H1 (cell line): Measurements from ENCODE around the gene DPEP1. TPM values are rescaled to one million over a fixed set of nuclear protein-coding genes. Genes with fewer than 3 reads are reported as not detected.

ENCODE experiments used
- CTCF ChIA-PET: fragments of 300-600 bp; sonication (Branson Sonifier 250); formaldehyde crosslinking; loops from one replicate; lab custom pipeline; 2021; ENCODE audit not compliant: partially characterized antibody; lab: Charles Lee
- POLR2A ChIA-PET: fragments of 300-600 bp; sonication (Branson Sonifier 250); formaldehyde crosslinking; loops from one replicate; lab custom pipeline; 2021; ENCODE audit warnings: inconsistent platforms; ENCODE audit not compliant: partially characterized antibody; lab: Charles Lee
- DNase-seq, 2 experiments: peaks; one replicate each; pipeline versions ENCODE4 v3.0.0 to v3.0.0-alpha.2; 2010 to 2022; ENCODE audit warnings: low spot score in 2 of 2, low read depth in 1 of 2, mixed read lengths in 1 of 2
- FAIRE-seq: peaks from 2 replicates; lab custom pipeline; 2011; peaks lifted over from hg19 to GRCh38; lab: Jason Lieb, UNC
- H2AFZ ChIP-seq: 2 replicates; pipeline ENCODE4 v1.8.1; 2012; ENCODE audit warnings: low read length, inconsistent platforms
- H2AK5ac ChIP-seq: 2 replicates; pipeline ENCODE4 v1.6.1; 2013; ENCODE audit warnings: low read depth, low read length
- H2BK120ac ChIP-seq: replicated peaks from 2 replicates; pipeline ENCODE3; 2013; ENCODE audit warnings: low read depth, low read length, inconsistent platforms
- H2BK12ac ChIP-seq: 2 replicates; pipeline ENCODE4 v1.6.1; 2013; ENCODE audit warnings: low read depth, low read length
- H2BK15ac ChIP-seq: 2 replicates; pipeline ENCODE4 v1.6.1; 2013; ENCODE audit warnings: low read length
- H2BK20ac ChIP-seq: 2 replicates; pipeline ENCODE4 v1.6.1; 2013; ENCODE audit warnings: low read length
- H2BK5ac ChIP-seq: 2 replicates; pipeline ENCODE4 v1.6.1; 2013; ENCODE audit warnings: low read depth, low read length
- H3K14ac ChIP-seq: 2 replicates; pipeline ENCODE4 v1.6.1; 2013; ENCODE audit warnings: inconsistent platforms; ENCODE audit not compliant: insufficient read length
- H3K18ac ChIP-seq: 2 replicates; pipeline ENCODE4 v1.6.1; 2013; ENCODE audit warnings: low read length; ENCODE audit errors: extremely low read depth
- H3K23ac ChIP-seq: 2 replicates; pipeline ENCODE4 v1.6.1; 2013; ENCODE audit warnings: inconsistent platforms; ENCODE audit not compliant: insufficient read length
- H3K23me2 ChIP-seq: 2 replicates; pipeline ENCODE4 v1.6.1; 2013; ENCODE audit warnings: low read depth, low read length
- H3K27ac ChIP-seq: 2 replicates; pipeline ENCODE4 v1.6.1; 2011; ENCODE audit warnings: low read depth, low read length, inconsistent platforms
- H3K27me3 ChIP-seq, 4 experiments: replicated peaks in 1 of 4; 1 replicate in 1 of 4; 2 replicates in 3 of 4; pipeline versions ENCODE4 v1.6.1 to v1.8.1; 2011 to 2013; ENCODE audit warnings: low read length in 3 of 4, mild to moderate bottlenecking in 3 of 4, inconsistent platforms in 2 of 4, mixed read lengths in 2 of 4, moderate library complexity in 1 of 4; ENCODE audit not compliant: control insufficient read depth in 3 of 4, insufficient read depth in 3 of 4; ENCODE audit errors: extremely low read depth in 1 of 4
- H3K36me3 ChIP-seq, 4 experiments: 2 replicates each; pipeline versions ENCODE4 v1.6.1 to v1.8.1; 2011 to 2013; ENCODE audit warnings: mild to moderate bottlenecking in 4 of 4, low read length in 3 of 4, moderate library complexity in 2 of 4, control low read depth in 1 of 4, inconsistent platforms in 1 of 4; ENCODE audit not compliant: insufficient read depth in 4 of 4, control insufficient read depth in 2 of 4
- H3K4ac ChIP-seq: replicated peaks from 2 replicates; pipeline ENCODE3; 2013; ENCODE audit warnings: low read length, low read depth, mixed read lengths, inconsistent platforms; ENCODE audit not compliant: insufficient read length
- H3K4me1 ChIP-seq, 4 experiments: replicated peaks in 1 of 4; 1 replicate in 1 of 4; 2 replicates in 3 of 4; pipeline versions ENCODE4 v1.6.1 to v1.8.1; 2011 to 2013; ENCODE audit warnings: low read length in 3 of 4, inconsistent platforms in 2 of 4, mixed read lengths in 1 of 4; ENCODE audit not compliant: insufficient read depth in 4 of 4, control insufficient read depth in 3 of 4
- H3K4me2 ChIP-seq, 2 experiments: 2 replicates each; pipeline versions ENCODE4 v1.6.1 to v1.8.1; 2011 to 2013; ENCODE audit warnings: low read depth in 2 of 2, low read length in 2 of 2, control low read depth in 1 of 2, inconsistent platforms in 1 of 2, mild to moderate bottlenecking in 1 of 2; ENCODE audit not compliant: insufficient read depth in 1 of 2
- H3K4me3 ChIP-seq, 4 experiments: fragments of 200-600, 300-600 bp in 1 of 4; sonication (generic), shearing (Covaris generic), sonication (Bioruptor Twin) in 1 of 4; 2 replicates each; pipeline versions ENCODE4 v1.5.1 to v1.8.1; 2011 to 2016; ENCODE audit warnings: low read length in 4 of 4, low read depth in 3 of 4, control low read depth in 2 of 4, inconsistent platforms in 2 of 4, mild to moderate bottlenecking in 2 of 4, mixed read lengths in 1 of 4, moderate library complexity in 1 of 4; ENCODE audit not compliant: insufficient read depth in 2 of 4; ENCODE audit errors: extremely low read depth in 1 of 4
- H3K56ac ChIP-seq: replicated peaks from 2 replicates; pipeline ENCODE3; 2013; ENCODE audit warnings: low read depth, mild to moderate bottlenecking, mixed read lengths, low read length, inconsistent platforms; ENCODE audit not compliant: insufficient read length
- H3K79me1 ChIP-seq: 2 replicates; pipeline ENCODE4 v1.6.1; 2013; ENCODE audit warnings: low read depth, low read length, control low read depth
- H3K79me2 ChIP-seq, 2 experiments: 2 replicates each; pipeline versions ENCODE4 v1.6.1 to v1.8.1; 2012 to 2013; ENCODE audit warnings: low read length in 2 of 2, mild to moderate bottlenecking in 2 of 2, inconsistent platforms in 1 of 2; ENCODE audit not compliant: insufficient read depth in 2 of 2, control insufficient read depth in 1 of 2
- H3K9ac ChIP-seq, 4 experiments: replicated peaks in 1 of 4; 1 replicate in 1 of 4; 2 replicates in 3 of 4; pipeline versions ENCODE4 v1.6.1 to v1.8.1; 2011 to 2013; ENCODE audit warnings: low read depth in 3 of 4, low read length in 3 of 4, control low read depth in 2 of 4, mild to moderate bottlenecking in 2 of 4, moderate library complexity in 2 of 4, inconsistent platforms in 1 of 4; ENCODE audit errors: extremely low read depth in 1 of 4
- H3K9me3 ChIP-seq, 2 experiments: 2 replicates each; pipeline versions ENCODE4 v1.6.1 to v1.8.1; 2012 to 2013; ENCODE audit warnings: mild to moderate bottlenecking in 2 of 2, moderate library complexity in 2 of 2, control low read depth in 1 of 2, inconsistent platforms in 1 of 2, low read depth in 1 of 2, low read length in 1 of 2, mixed read lengths in 1 of 2; ENCODE audit not compliant: insufficient read depth in 2 of 2
- H4K20me1 ChIP-seq, 2 experiments: replicated peaks in 1 of 2; 2 replicates each; pipeline versions ENCODE3 to v1.8.1; 2011 to 2013; ENCODE audit warnings: inconsistent platforms in 2 of 2, low read length in 2 of 2, mild to moderate bottlenecking in 1 of 2; ENCODE audit not compliant: insufficient read depth in 2 of 2, control insufficient read depth in 1 of 2
- H4K5ac ChIP-seq: 2 replicates; pipeline ENCODE4 v1.6.1; 2013; ENCODE audit warnings: low read length, low read depth, mixed read lengths, inconsistent platforms; ENCODE audit not compliant: insufficient read length
- H4K8ac ChIP-seq: 2 replicates; pipeline ENCODE4 v1.8.0; 2013; ENCODE audit warnings: mild to moderate bottlenecking, moderate library complexity, low read length, inconsistent platforms; ENCODE audit not compliant: insufficient read depth; ENCODE audit errors: extremely low read depth
- H4K91ac ChIP-seq: replicated peaks from 2 replicates; pipeline ENCODE3; 2013; ENCODE audit warnings: low read length, mixed read lengths, inconsistent platforms; ENCODE audit not compliant: insufficient read length
- BRCA1 ChIP-seq: IDR thresholded peaks from 2 replicates; pipeline ENCODE4 v1.6.1; 2012; ENCODE audit warnings: low read depth, low read length, improper control_type of control experiment
- CHD2 ChIP-seq: IDR thresholded peaks from 2 replicates; pipeline ENCODE4 v1.6.1; 2012; ENCODE audit warnings: low read length, improper control_type of control experiment
- GTF2F1 ChIP-seq: IDR thresholded peaks from 2 replicates; pipeline ENCODE4 v1.6.1; 2012; ENCODE audit warnings: low read depth, low read length, improper control_type of control experiment, borderline replicate concordance
- HDAC2 ChIP-seq, 2 experiments: fragments of 300-600 bp in 1 of 2; sonication (generic) in 1 of 2; IDR thresholded peaks; 2 replicates each; pipeline ENCODE4 v1.6.1; 2011 to 2012; ENCODE audit warnings: low read depth in 2 of 2, low read length in 2 of 2, mild to moderate bottlenecking in 2 of 2, moderate library complexity in 2 of 2, borderline replicate concordance in 1 of 2, inconsistent platforms in 1 of 2
- KDM1A ChIP-seq: fragments of 200-600, 300-600 bp; sonication (generic); IDR thresholded peaks from 2 replicates; pipeline ENCODE4 v1.7.1; 2016; ENCODE audit warnings: mild to moderate bottlenecking, low read length, borderline replicate concordance
- NRF1 ChIP-seq: IDR thresholded peaks from 2 replicates; pipeline ENCODE4 v1.6.1; 2011; ENCODE audit warnings: mild to moderate bottlenecking, low read depth, low read length, improper control_type of control experiment
- POLR2A ChIP-seq, 2 experiments: IDR thresholded peaks; 1 replicate in 1 of 2; 2 replicates in 1 of 2; pipeline ENCODE4 v1.6.1; 2011; ENCODE audit warnings: low read depth in 2 of 2, low read length in 2 of 2, mild to moderate bottlenecking in 2 of 2; ENCODE audit errors: control extremely low read depth in 1 of 2
- RBBP5 ChIP-seq: IDR thresholded peaks from 2 replicates; pipeline ENCODE4 v1.7.1; 2012; ENCODE audit warnings: low read depth, mild to moderate bottlenecking, inconsistent platforms, low read length, moderate library complexity, borderline replicate concordance
- SIN3A ChIP-seq, 2 experiments: IDR thresholded peaks in 1 of 2; conservative IDR thresholded peaks in 1 of 2; 2 replicates each; pipeline ENCODE4 v1.6.1; 2011 to 2012; ENCODE audit warnings: low read length in 2 of 2, improper control_type of control experiment in 1 of 2, low read depth in 1 of 2, mild to moderate bottlenecking in 1 of 2
- SIRT6 ChIP-seq: IDR thresholded peaks from one replicate; pipeline ENCODE4 v1.7.1; 2012; ENCODE audit warnings: low read length, inconsistent platforms
- TAF7 ChIP-seq: optimal IDR thresholded peaks from 2 replicates; pipeline ENCODE3; 2011; ENCODE audit warnings: low read depth, mild to moderate bottlenecking, inconsistent platforms, low read length, moderate library complexity, borderline replicate concordance
- TBP ChIP-seq: IDR thresholded peaks from 2 replicates; pipeline ENCODE4 v1.6.1; 2011; ENCODE audit warnings: low read depth, low read length, improper control_type of control experiment
- ZNF274 ChIP-seq: IDR thresholded peaks from 2 replicates; pipeline ENCODE4 v1.7.0; 2012; ENCODE audit warnings: low read length, borderline replicate concordance; ENCODE audit errors: extremely low read depth
- WGBS, 2 experiments: shearing (Covaris generic) in 1 of 2; methylation state at CpG; one replicate each; pipeline versions ENCODE4 v1.1.6 to v1.1.7; 2013 to 2015; ENCODE audit warnings: low lambda C conversion rate in 2 of 2, mixed read lengths in 2 of 2, inconsistent platforms in 1 of 2, low coverage in 1 of 2, missing lambda C conversion rate in 1 of 2; ENCODE audit not compliant: insufficient replicate concordance in 2 of 2, insufficient coverage in 1 of 2, insufficient read length in 1 of 2; ENCODE audit errors: extremely low coverage in 1 of 2, missing lambda C conversion rate in 1 of 2; 5-methylcytosine and 5-hydroxymethylcytosine counted together
- polyA plus RNA-seq, 7 experiments: library from polyadenylated mRNA; depleted of rRNA in 3 of 7; stranded (reverse) in 5 of 7; unstranded in 2 of 7; fragments of >200 nt in 5 of 7; fragments of 200-250 nt in 2 of 7; gene quantifications; 1 replicate in 5 of 7; 2 replicates in 1 of 7; 4 replicates in 1 of 7; pipeline versions ENCODE4 v1.2.1 to v1.2.3, GENCODE V29; 2011 to 2013; ENCODE audit warnings: missing spikeins in 2 of 7, mixed read lengths in 2 of 7
- total RNA-seq: library from RNA; stranded (reverse); fragmentation: NEBNext Ultra II Directional; extraction: Animal tissue kit (Norgen Biotek cat#: 25700); gene quantifications from 2 replicates; pipeline ENCODE4 v1.2.1, GENCODE V29; 2021

Gene DPEP1
- total and polyA plus RNA-seq, 2 of the 8 experiments (the other 6 are each of a cell fraction or from before 2014, with no cell fraction given) = 2.8 to 3.1 TPM

DNA sequence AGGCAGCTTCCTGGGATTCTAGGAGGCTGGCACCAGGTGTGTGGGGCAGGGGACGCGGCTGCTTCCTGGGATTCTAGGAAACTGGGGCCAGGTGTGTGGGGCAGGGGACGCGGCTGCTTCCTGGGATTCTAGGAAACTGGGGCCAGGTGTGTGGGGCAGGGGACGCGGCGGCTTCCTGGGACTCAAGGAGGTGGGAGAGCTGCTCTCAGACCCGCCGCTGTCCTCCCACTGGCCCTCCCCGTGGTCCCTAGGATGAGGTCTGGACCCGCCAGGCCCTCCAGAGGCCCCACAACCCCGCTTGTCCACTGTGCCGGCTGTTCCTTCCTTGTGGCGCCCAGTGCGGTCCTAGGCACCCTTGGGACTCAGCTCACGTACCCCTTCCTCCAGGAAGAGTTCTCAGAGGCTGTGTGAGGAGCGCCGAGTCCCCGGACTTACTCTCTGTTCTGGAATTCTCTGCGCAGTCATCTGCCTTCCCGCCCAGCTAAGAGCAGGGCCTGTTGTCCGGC is 565 bp downstream of the DPEP1 start:
- no peaks in the 10 kb centered on the region; a peak in 2 of 7 replicates for H3K27me3 ChIP-seq
- no peaks in the 10 kb centered on the region for H3K79me2 ChIP-seq
- H3K4me1 ChIP-seq = peaks cover 0 to 7% (median 2%) of the 10 kb centered on the region in 4 experiments; a peak in 3 of 7 replicates
- no peak overlapping the region for H4K8ac ChIP-seq
- H2BK120ac ChIP-seq = no peak overlapping the region
- no peak overlapping the region for H3K18ac ChIP-seq
- no peaks in the 10 kb centered on the region; the same call in 1 of the 2 replicates for H3K79me1 ChIP-seq
- ChIA-PET CTCF (interaction anchor here (0.6 to 5.1 kb wide), 11 partner anchors 13 to 87 kb away, joined by 3 to 56 read pairs (median 15); partner anchors contain the start of genes CPNE7 and SPATA2L), POLR2A (interaction anchor here (0.9 to 3.5 kb wide), 7 partner anchors 9 to 324 kb away, joined by 3 to 21 read pairs (median 5); no protein-coding TSS in a partner anchor)
- H3K4me2 ChIP-seq = no peak overlapping the region
- H3K9ac ChIP-seq = no peak overlapping the region
- no peak overlapping the region for H3K27ac ChIP-seq
- H4K5ac ChIP-seq = no peak overlapping the region
- no peak overlapping the region for H2AFZ ChIP-seq
- H4K91ac ChIP-seq = no peak overlapping the region
- no peak overlapping the region for H2BK15ac ChIP-seq
- FAIRE-seq = no peak
- H3K9me3 ChIP-seq = no peaks in the 10 kb centered on the region
- TF ChIP-seq CHD2 = no peak
- no peak for TF ChIP-seq BRCA1
- no peak for TF ChIP-seq TAF7
- TF ChIP-seq RBBP5 = no peak
- TF ChIP-seq TBP = no peak
- TF ChIP-seq SIN3A (conservative IDR thresholded peaks at IDR 0.05 in 1 of 2, IDR thresholded peaks at IDR 0.05 in 1 of 2; ENCODE audit: low read depth in 1 of 2, low read length in 2 of 2) = no peak
- TF ChIP-seq KDM1A = no peak
- no peak for TF ChIP-seq NRF1
- no peak for TF ChIP-seq GTF2F1
- TF ChIP-seq ZNF274 = no peak
- no peak for TF ChIP-seq POLR2A (IDR thresholded peaks at IDR 0.05; ENCODE audit: control extremely low read depth in 1 of 2, low read depth in 2 of 2, low read length in 2 of 2)
- no peak for TF ChIP-seq HDAC2 (IDR thresholded peaks at IDR 0.05; ENCODE audit: borderline replicate concordance in 1 of 2, low read depth in 2 of 2, low read length in 2 of 2)
- TF ChIP-seq SIRT6 = no peak
- H3K4ac ChIP-seq = peak overlapping the region; percentile 69
- H4K20me1 ChIP-seq = no peaks in the 10 kb centered on the region
- no peak overlapping the region for H2BK20ac ChIP-seq
- H3K23ac ChIP-seq = no peak overlapping the region
- H3K56ac ChIP-seq = no peak overlapping the region
- H2BK5ac ChIP-seq = no peak overlapping the region
- no peak overlapping the region for H3K14ac ChIP-seq
- no peak for DNase-seq
- no peaks in the 10 kb centered on the region for H3K23me2 ChIP-seq
- no peaks in the 10 kb centered on the region for H3K36me3 ChIP-seq
- H2AK5ac ChIP-seq = no peak overlapping the region
- H2BK12ac ChIP-seq = peak overlapping the region; percentile 75; the same call in 1 of the 2 replicates
- WGBS, 2 experiments = 92% methylated on average over 22 of the region's 22 CpGs; no CpG with 5 or more reads in 1 of the 2 experiments
- H3K4me3 ChIP-seq = no peak overlapping the region
